H9 (cell line): ENCODE results near the gene SEC16B. TPM values are rescaled to one million over a fixed set of nuclear protein-coding genes. Genes with fewer than 3 reads are reported as not detected.

Source experiments
- DNase-seq: peaks from one replicate; pipeline ENCODE4 v3.0.0-alpha.2; 2017
- H2AFZ ChIP-seq: one replicate; pipeline ENCODE4 v1.6.1; 2013; ENCODE audit warnings: mild to moderate bottlenecking, low read length, control low read depth, moderate library complexity
- H2AK5ac ChIP-seq: 2 replicates; pipeline ENCODE4 v1.6.1; 2013; ENCODE audit warnings: low read length, control low read depth, mixed read lengths; ENCODE audit not compliant: insufficient read length
- H2BK120ac ChIP-seq: one replicate; pipeline ENCODE4 v1.6.1; 2013; ENCODE audit warnings: low read depth, mild to moderate bottlenecking, low read length, control low read depth, inconsistent platforms; ENCODE audit not compliant: poor library complexity, severe bottlenecking
- H2BK12ac ChIP-seq: 2 replicates; pipeline ENCODE4 v1.6.1; 2013; ENCODE audit warnings: low read length, control low read depth, mixed read lengths, low read depth; ENCODE audit not compliant: insufficient read length
- H2BK15ac ChIP-seq: 2 replicates; pipeline ENCODE4 v1.6.1; 2013; ENCODE audit warnings: low read depth, low read length, control low read depth
- H2BK20ac ChIP-seq: one replicate; pipeline ENCODE4 v1.6.1; 2013; ENCODE audit warnings: low read depth, mild to moderate bottlenecking, low read length, control low read depth, inconsistent platforms; ENCODE audit not compliant: poor library complexity, severe bottlenecking
- H2BK5ac ChIP-seq: 2 replicates; pipeline ENCODE4 v1.6.1; 2013; ENCODE audit warnings: low read length, control low read depth, mixed read lengths; ENCODE audit not compliant: insufficient read length
- H3K14ac ChIP-seq: 2 replicates; pipeline ENCODE4 v1.6.1; 2013; ENCODE audit warnings: low read length, control low read depth; ENCODE audit not compliant: insufficient read depth
- H3K18ac ChIP-seq: 2 replicates; pipeline ENCODE4 v1.6.1; 2013; ENCODE audit warnings: low read depth, mild to moderate bottlenecking, mixed read lengths, low read length, control low read depth; ENCODE audit not compliant: insufficient read length
- H3K23ac ChIP-seq: 2 replicates; pipeline ENCODE4 v1.6.1; 2013; ENCODE audit warnings: low read length, control low read depth, mixed read lengths, low read depth; ENCODE audit not compliant: insufficient read length
- H3K23me2 ChIP-seq: 2 replicates; pipeline ENCODE4 v1.6.1; 2013; ENCODE audit warnings: low read depth, mild to moderate bottlenecking, mixed read lengths, low read length, control low read depth; ENCODE audit not compliant: insufficient read length, poor library complexity, severe bottlenecking
- H3K27ac ChIP-seq: 2 replicates; pipeline ENCODE4 v1.5.1; 2013; ENCODE audit warnings: low read length, control low read depth, mixed read lengths, low read depth; ENCODE audit not compliant: insufficient read length
- H3K27me3 ChIP-seq: 2 replicates; pipeline ENCODE4 v1.6.1; 2013; ENCODE audit warnings: low read length, control low read depth, inconsistent platforms; ENCODE audit not compliant: insufficient read depth
- H3K4ac ChIP-seq: 2 replicates; pipeline ENCODE4 v1.6.1; 2013; ENCODE audit warnings: low read depth, mild to moderate bottlenecking, control low read depth, inconsistent platforms, low read length, moderate library complexity
- H3K4me1 ChIP-seq: 2 replicates; pipeline ENCODE4 v1.6.1; 2013; ENCODE audit warnings: low read length, control low read depth, inconsistent platforms; ENCODE audit not compliant: insufficient read depth
- H3K4me2 ChIP-seq: 2 replicates; pipeline ENCODE4 v1.6.1; 2013; ENCODE audit warnings: low read length, control low read depth, mixed read lengths; ENCODE audit not compliant: insufficient read length, insufficient read depth
- H3K56ac ChIP-seq: 2 replicates; pipeline ENCODE4 v1.6.1; 2013; ENCODE audit warnings: low read depth, mild to moderate bottlenecking, mixed read lengths, low read length, control low read depth; ENCODE audit not compliant: insufficient read length
- H3K79me1 ChIP-seq: 2 replicates; pipeline ENCODE4 v1.6.1; 2013; ENCODE audit warnings: low read depth, mild to moderate bottlenecking, moderate library complexity, low read length, control low read depth, inconsistent platforms; ENCODE audit not compliant: insufficient read depth, poor library complexity, severe bottlenecking
- H3K79me2 ChIP-seq: 2 replicates; pipeline ENCODE4 v1.6.1; 2013; ENCODE audit warnings: low read length, control low read depth, inconsistent platforms; ENCODE audit not compliant: insufficient read depth
- H3K9ac ChIP-seq: 2 replicates; pipeline ENCODE4 v1.6.1; 2013; ENCODE audit warnings: low read length, control low read depth, mixed read lengths; ENCODE audit not compliant: insufficient read length; ENCODE audit errors: extremely low read depth
- H3K9me3 ChIP-seq: one replicate; pipeline ENCODE4 v1.6.1; 2013; ENCODE audit warnings: low read depth, low read length, inconsistent platforms; ENCODE audit not compliant: control insufficient read depth
- H3T11ph ChIP-seq: one replicate; pipeline ENCODE4 v1.6.1; 2013; ENCODE audit warnings: mild to moderate bottlenecking, low read length, control low read depth, inconsistent platforms
- H4K20me1 ChIP-seq: one replicate; pipeline ENCODE4 v1.6.1; 2013; ENCODE audit not compliant: control insufficient read depth, insufficient read length, insufficient read depth
- H4K5ac ChIP-seq: 2 replicates; pipeline ENCODE4 v1.6.1; 2013; ENCODE audit warnings: low read depth, mild to moderate bottlenecking, mixed read lengths, low read length, control low read depth; ENCODE audit not compliant: insufficient read length
- H4K8ac ChIP-seq: replicated peaks from 2 replicates; pipeline ENCODE4 v1.6.1; 2013; ENCODE audit warnings: low read length, control low read depth, mixed read lengths, low read depth; ENCODE audit not compliant: insufficient read length
- H4K91ac ChIP-seq: 2 replicates; pipeline ENCODE4 v1.6.1; 2013; ENCODE audit warnings: low read depth, mild to moderate bottlenecking, moderate library complexity, mixed read lengths, low read length, control low read depth; ENCODE audit not compliant: insufficient read length
- H3K27ac Mint-ChIP-seq, 3 experiments: 2 replicates in 2 of 3; 3 replicates in 1 of 3; pipeline ENCODE4 v1.8.0; 2020 to 2021; ENCODE audit warnings: mixed read lengths in 3 of 3, mild to moderate bottlenecking in 1 of 3, moderate library complexity in 1 of 3
- H3K27me3 Mint-ChIP-seq: 2 replicates; pipeline ENCODE4 v1.8.0; 2021; ENCODE audit warnings: low read depth, mild to moderate bottlenecking, moderate library complexity, mixed read lengths
- H3K36me3 Mint-ChIP-seq, 3 experiments: 2 replicates in 2 of 3; 3 replicates in 1 of 3; pipeline ENCODE4 v1.8.0; 2020 to 2021; ENCODE audit warnings: low read depth in 3 of 3, mixed read lengths in 3 of 3; ENCODE audit not compliant: insufficient read depth in 1 of 3
- H3K4me1 Mint-ChIP-seq, 2 experiments: 2 replicates each; pipeline ENCODE4 v1.8.0; 2020; ENCODE audit warnings: mixed read lengths in 2 of 2
- H3K4me3 Mint-ChIP-seq, 2 experiments: 2 replicates in 1 of 2; 3 replicates in 1 of 2; pipeline ENCODE4 v1.8.0; 2020 to 2021; ENCODE audit warnings: mild to moderate bottlenecking in 2 of 2, mixed read lengths in 2 of 2, moderate library complexity in 1 of 2
- H3K9me3 Mint-ChIP-seq, 2 experiments: 2 replicates in 1 of 2; 3 replicates in 1 of 2; pipeline ENCODE4 v1.8.0; 2020; ENCODE audit warnings: mild to moderate bottlenecking in 2 of 2, mixed read lengths in 2 of 2, moderate library complexity in 1 of 2
- WGBS: extraction: QIAGEN DNeasy Blood & Tissue Kit; methylation state at CpG from one replicate; pipeline ENCODE4 v1.1.7; 2013; ENCODE audit warnings: missing lambda C conversion rate, low lambda C conversion rate, mixed read lengths; ENCODE audit not compliant: insufficient read length; ENCODE audit errors: extremely low coverage; 5-methylcytosine and 5-hydroxymethylcytosine counted together
- total RNA-seq: library from RNA; stranded (reverse); gene quantifications from 2 replicates; pipeline ENCODE4 v1.2.1, GENCODE V29; 2021
- TF ChIP-seq, protein P1 (sequence below): fragments of 200-600 bp; sonication (generic); conservative IDR thresholded peaks from 3 replicates; pipeline ENCODE4 v1.8.0; 2021; ENCODE audit warnings: antibody characterized with exemption, mild to moderate bottlenecking

The SEC16B gene
- total RNA-seq, 1 experiment from 2014 or later = 0.83 TPM

DNA sequence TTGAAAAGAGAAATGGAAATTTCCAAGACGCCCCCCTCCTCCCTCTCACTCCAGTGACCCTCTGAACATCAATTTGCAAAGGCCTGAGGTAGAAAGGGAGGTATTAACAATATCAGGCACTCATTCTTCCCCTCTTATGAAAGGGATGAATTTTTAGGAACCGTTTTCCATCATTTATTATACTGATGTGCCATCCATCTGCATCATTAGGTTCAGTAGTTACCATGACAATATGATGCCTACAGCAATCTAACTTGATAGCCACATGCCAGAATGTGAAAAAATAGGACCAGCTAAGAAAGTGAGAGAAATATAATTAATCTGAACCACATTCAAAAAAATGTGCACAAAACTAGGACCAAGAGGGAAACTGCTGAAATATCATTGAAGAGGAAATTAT is 40.9 kb downstream of the SEC16B start:
- no peaks in the 10 kb centered on the region for H3K27me3 ChIP-seq

More for the DNA sequence above, 40.9 kb downstream of the SEC16B start:
- Mint-ChIP-seq H3K27ac (no peak overlapping the region), H3K36me3 (no peaks in the 10 kb centered on the region; a peak in 1 of 7 replicates), H3K4me1 (peaks cover 13 to 16% of the 10 kb centered on the region in 2 experiments), H3K9me3 (no peaks in the 10 kb centered on the region), H3K27me3 (no peaks in the 10 kb centered on the region; the same call in 1 of the 2 replicates), H3K4me3 (no peak overlapping the region)
- H2BK15ac ChIP-seq = no peak overlapping the region
- H3K4me1 ChIP-seq = no peaks in the 10 kb centered on the region
- H3K14ac ChIP-seq = no peak overlapping the region
- H2BK5ac ChIP-seq = no peak overlapping the region
- no peak overlapping the region for H3K4me2 ChIP-seq
- H2BK20ac ChIP-seq = no peak overlapping the region
- no peak overlapping the region for H4K8ac ChIP-seq
- H3K79me1 ChIP-seq = no peaks in the 10 kb centered on the region
- H2AFZ ChIP-seq = no peak overlapping the region
- H2AK5ac ChIP-seq = no peak overlapping the region
- H2BK120ac ChIP-seq = no peak overlapping the region
- no peak overlapping the region for H3K27ac ChIP-seq
- H4K5ac ChIP-seq = no peak overlapping the region
- TF ChIP-seq, protein P1, sequence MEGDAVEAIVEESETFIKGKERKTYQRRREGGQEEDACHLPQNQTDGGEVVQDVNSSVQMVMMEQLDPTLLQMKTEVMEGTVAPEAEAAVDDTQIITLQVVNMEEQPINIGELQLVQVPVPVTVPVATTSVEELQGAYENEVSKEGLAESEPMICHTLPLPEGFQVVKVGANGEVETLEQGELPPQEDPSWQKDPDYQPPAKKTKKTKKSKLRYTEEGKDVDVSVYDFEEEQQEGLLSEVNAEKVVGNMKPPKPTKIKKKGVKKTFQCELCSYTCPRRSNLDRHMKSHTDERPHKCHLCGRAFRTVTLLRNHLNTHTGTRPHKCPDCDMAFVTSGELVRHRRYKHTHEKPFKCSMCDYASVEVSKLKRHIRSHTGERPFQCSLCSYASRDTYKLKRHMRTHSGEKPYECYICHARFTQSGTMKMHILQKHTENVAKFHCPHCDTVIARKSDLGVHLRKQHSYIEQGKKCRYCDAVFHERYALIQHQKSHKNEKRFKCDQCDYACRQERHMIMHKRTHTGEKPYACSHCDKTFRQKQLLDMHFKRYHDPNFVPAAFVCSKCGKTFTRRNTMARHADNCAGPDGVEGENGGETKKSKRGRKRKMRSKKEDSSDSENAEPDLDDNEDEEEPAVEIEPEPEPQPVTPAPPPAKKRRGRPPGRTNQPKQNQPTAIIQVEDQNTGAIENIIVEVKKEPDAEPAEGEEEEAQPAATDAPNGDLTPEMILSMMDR = no peak
- H3K9me3 ChIP-seq = no peaks in the 10 kb centered on the region
- no peak overlapping the region for H3T11ph ChIP-seq
- H4K20me1 ChIP-seq = no peaks in the 10 kb centered on the region
- no peak for DNase-seq
- no peak overlapping the region for H3K9ac ChIP-seq
- no peak overlapping the region for H3K18ac ChIP-seq
- H3K79me2 ChIP-seq = no peaks in the 10 kb centered on the region
- no peak overlapping the region for H3K23ac ChIP-seq
- H3K23me2 ChIP-seq = no peaks in the 10 kb centered on the region
- no peak overlapping the region for H3K4ac ChIP-seq
- no peak overlapping the region for H3K56ac ChIP-seq
- H2BK12ac ChIP-seq = no peak overlapping the region
- no peak overlapping the region for H4K91ac ChIP-seq
- WGBS = no CpG with 5 or more reads among the region's 2 CpGs
